Measurements from ENCODE around the gene EXOC2.

EXOC2 gene

DNA sequence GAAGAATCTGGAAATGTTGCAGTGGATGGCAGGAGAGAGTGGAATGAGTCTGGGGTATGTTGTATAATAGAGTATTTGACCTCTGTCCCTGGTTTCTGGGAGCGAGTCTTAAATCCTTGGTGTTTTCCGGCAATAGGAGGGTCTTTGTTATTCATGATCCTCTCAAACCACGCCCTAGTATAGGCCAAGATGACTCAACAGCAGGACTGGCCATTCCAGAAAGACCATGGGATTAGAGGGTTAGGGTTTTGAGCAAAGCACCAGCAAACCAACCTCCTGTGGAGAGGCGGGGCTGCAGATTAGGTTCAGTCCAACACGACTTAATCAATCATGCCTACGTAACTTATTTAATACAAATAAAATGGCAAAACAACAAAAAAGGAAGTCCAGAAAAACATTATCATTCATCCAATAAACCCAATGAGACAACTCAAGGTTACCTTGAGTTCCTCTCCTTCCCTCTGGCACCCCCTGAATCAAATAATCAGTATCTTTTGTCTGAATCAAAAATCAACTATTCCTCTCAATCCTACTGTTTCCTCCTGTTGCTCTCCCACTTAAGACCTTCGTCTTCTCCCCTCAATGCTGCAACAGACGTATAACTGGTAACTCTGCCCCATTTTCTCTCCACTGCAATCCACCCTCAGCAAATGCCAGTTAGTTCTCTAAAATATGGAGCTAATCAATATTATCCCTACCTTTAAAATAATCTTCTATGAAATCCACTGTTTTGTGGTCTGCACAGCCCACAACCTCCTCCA lies 51.5 kb downstream of the EXOC2 start:
- Mint-ChIP-seq H3K4me1 (ENCODE audit: low read depth) (peaks cover 8% of the 10 kb centered on the region), H3K27ac (no peak overlapping the region), H3K36me3 (ENCODE audit: low read depth) (peaks cover 13% of the 10 kb centered on the region), H3K27me3 (no peaks in the 10 kb centered on the region), H3K9me3 (no peaks in the 10 kb centered on the region), H3K4me3 (no peak overlapping the region)

DNA sequence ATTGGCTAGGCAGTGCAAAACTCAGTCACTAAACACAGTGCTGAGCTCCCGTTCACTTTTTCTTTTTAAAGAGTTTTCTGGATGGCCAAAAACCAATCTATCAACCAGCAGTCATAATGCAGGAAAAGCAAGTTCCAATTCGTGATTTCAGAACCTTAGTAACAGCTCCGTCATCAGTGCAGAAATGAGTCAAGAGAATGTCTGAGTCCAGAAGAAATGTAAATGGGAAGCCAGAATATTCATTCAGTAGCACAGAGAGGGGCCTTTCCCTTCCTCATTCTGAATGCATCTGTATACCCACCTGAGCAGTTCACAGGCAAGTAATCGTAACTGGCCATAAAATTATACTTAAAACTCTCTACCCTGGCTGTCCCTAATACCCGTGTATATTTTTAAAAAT lies 56.5 kb downstream of the EXOC2 start:
- no peaks in the 10 kb centered on the region for H3K27me3 Mint-ChIP-seq
- H3K4me1 Mint-ChIP-seq (ENCODE audit: low read depth): peaks cover 10% of the 10 kb centered on the region
- no peaks in the 10 kb centered on the region for H3K9me3 Mint-ChIP-seq
- H3K4me3 Mint-ChIP-seq: no peak overlapping the region
- H3K36me3 Mint-ChIP-seq (ENCODE audit: low read depth): peaks cover 42% of the 10 kb centered on the region
- no peak overlapping the region for H3K27ac Mint-ChIP-seq

DNA sequence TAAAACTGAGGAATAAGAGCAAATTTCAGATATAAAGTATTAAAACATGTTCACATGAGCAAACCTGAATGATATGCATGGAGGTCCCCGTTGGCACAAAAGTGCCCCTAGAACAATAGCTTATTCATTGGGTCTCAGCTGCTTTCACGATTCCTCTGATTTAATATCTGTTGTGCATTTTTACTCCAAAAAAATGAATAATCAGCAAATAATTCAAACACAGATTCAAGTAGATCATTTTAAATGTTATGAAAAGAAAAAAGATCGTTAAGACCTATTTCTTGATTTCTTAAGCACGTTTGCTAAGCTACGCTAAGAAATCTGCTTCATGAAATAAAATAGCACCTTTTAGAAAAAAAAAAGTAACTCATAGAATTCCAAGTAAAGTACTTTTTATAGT lies 57.7 kb downstream of the EXOC2 start:
- Mint-ChIP-seq H3K27ac (no peak overlapping the region), H3K36me3 (ENCODE audit: low read depth) (peaks cover 42% of the 10 kb centered on the region), H3K27me3 (no peaks in the 10 kb centered on the region), H3K4me3 (no peak overlapping the region), H3K9me3 (no peaks in the 10 kb centered on the region), H3K4me1 (ENCODE audit: low read depth) (peaks cover 10% of the 10 kb centered on the region)

DNA sequence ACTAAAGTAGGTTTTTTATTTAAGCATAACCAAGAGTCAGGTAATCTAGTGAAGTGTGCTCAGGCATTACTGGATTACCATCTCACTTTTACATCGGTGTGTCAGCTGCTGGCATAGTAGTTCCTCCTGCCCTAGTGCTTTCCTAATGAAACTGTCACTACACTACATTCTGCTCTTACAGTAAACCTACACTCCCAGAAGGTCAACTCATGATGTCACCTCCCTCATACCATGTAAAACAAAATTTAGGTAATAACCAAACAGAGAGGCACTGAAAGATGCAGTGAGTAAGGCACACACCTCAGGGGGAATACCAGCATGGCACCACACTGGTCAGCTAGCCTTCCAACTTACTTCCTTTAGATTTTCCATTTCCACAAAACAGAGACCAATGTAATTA lies 59.3 kb downstream of the EXOC2 start:
- H3K4me3 Mint-ChIP-seq: no peak overlapping the region
- no peaks in the 10 kb centered on the region for H3K27me3 Mint-ChIP-seq
- H3K4me1 Mint-ChIP-seq (ENCODE audit: low read depth): peaks cover 22% of the 10 kb centered on the region
- no peaks in the 10 kb centered on the region for H3K9me3 Mint-ChIP-seq
- no peak overlapping the region for H3K27ac Mint-ChIP-seq
- H3K36me3 Mint-ChIP-seq (ENCODE audit: low read depth): peaks cover 47% of the 10 kb centered on the region

DNA sequence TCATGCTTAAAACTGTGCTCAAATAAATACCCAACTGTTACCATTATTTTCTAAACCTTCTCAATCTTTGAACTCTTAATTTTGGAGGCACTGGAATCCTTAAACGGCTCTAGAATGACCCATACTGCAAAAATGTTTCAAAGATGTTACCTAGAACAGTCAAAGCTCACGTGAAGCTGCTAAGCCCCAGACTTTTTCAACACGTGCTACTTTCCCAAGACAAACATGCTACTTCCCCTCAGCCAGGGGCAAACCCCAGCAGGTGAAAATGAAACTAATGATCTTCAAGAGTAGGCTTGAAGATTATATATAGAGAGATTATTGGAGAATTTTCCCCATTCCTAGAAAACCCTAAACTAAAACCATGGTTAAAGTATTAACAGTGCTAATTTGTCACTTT lies 64.2 kb downstream of the EXOC2 start:
- peak overlapping the region; percentile 48 for H3K27ac Mint-ChIP-seq
- H3K4me3 Mint-ChIP-seq: no peak overlapping the region
- peaks cover 39% of the 10 kb centered on the region for H3K36me3 Mint-ChIP-seq (ENCODE audit: low read depth)

DNA sequence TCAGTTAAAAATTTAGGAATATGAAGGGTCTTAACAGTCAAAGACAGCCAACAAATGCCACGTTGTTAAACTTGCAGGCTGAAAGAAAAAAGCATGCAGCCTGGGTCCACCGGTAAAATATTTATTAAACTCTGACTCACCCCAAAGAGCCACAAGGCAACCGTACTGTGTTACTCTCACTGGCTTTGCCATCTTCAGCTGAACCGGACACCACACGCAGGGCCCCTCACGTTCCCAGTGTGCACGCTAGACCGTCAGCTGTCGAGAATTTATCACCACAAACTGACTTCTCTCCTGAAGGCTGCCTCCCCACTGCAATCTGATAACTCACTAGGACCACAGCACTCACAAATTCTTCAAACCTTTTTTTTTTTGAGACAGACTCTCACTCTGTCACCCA lies 66.7 kb downstream of the EXOC2 start:
- Mint-ChIP-seq H3K9me3 (no peaks in the 10 kb centered on the region), H3K27ac (no peak overlapping the region), H3K36me3 (ENCODE audit: low read depth) (peaks cover 26% of the 10 kb centered on the region), H3K27me3 (no peaks in the 10 kb centered on the region), H3K4me3 (no peak overlapping the region), H3K4me1 (ENCODE audit: low read depth) (peaks cover 17% of the 10 kb centered on the region)

More for the DNA sequence above, 64.2 kb downstream of the EXOC2 start:
- Mint-ChIP-seq H3K27me3 (no peaks in the 10 kb centered on the region), H3K9me3 (no peaks in the 10 kb centered on the region), H3K4me1 (ENCODE audit: low read depth) (peaks cover 21% of the 10 kb centered on the region)

DNA sequence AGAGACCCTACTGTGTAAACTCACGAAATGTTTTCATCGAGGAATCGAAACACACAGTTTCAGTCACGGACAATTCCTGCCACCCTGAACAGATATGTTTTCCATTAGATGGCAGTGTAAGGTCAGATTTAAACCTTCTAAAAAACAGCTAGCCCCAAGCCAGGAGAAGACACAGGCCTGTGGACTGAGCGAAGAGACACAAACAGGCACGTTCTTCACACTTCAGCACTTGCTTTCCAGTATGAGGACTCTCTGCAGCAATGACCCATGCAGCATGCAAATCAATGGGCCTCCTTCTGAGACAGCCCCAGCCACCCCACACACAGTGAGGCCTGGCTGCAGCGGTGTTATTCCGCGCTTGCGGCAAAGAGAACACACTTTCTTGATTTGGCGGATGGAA lies 68.0 kb downstream of the EXOC2 start:
- H3K9me3 Mint-ChIP-seq: no peaks in the 10 kb centered on the region
- peaks cover 17% of the 10 kb centered on the region for H3K4me1 Mint-ChIP-seq (ENCODE audit: low read depth)
- H3K36me3 Mint-ChIP-seq (ENCODE audit: low read depth): peaks cover 31% of the 10 kb centered on the region
- H3K27me3 Mint-ChIP-seq: no peaks in the 10 kb centered on the region
- no peak overlapping the region for H3K4me3 Mint-ChIP-seq
- H3K27ac Mint-ChIP-seq: no peak overlapping the region

DNA sequence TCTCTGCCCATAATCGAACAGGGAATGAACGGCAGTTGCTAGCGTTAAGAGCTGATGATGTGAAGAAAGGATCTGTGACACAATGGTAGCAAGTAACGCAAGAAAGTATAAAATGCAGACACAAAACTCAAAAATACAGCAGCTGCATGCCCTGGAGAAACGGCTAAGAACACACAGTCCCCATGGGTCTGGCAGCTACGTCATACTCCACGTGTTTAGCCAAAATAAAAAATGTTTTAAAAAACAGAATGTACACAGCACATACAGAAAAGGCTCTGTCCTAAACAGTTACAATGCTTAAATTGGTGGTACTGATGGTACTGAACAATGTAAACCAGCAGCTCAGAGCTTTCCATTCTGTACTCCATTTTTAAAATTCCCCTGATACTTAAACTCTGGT lies 70.5 kb downstream of the EXOC2 start:
- no peaks in the 10 kb centered on the region for H3K27me3 Mint-ChIP-seq
- no peak overlapping the region for H3K27ac Mint-ChIP-seq
- H3K36me3 Mint-ChIP-seq (ENCODE audit: low read depth): peaks cover 30% of the 10 kb centered on the region
- H3K4me1 Mint-ChIP-seq (ENCODE audit: low read depth): no peaks in the 10 kb centered on the region
- H3K4me3 Mint-ChIP-seq: no peak overlapping the region
- H3K9me3 Mint-ChIP-seq: no peaks in the 10 kb centered on the region

DNA sequence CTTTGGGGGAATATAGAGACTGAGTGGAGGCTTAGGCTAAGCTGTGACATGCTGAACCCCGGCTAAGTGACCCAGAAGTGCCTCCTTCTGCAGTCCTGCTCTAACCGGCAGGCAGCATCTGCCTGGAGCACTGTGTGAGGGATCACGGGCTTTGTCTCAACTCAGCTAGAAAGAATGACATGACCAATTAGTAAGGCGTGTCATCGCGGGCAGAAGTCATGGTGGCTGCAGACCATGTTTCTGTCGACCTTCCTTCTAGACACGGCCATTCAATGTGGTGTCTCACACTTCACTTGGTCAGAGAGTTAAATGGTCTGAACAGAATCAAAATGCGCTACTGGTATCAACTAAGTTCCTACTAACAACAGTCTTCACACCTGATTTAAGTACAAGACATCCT lies 71.0 kb downstream of the EXOC2 start:
- Mint-ChIP-seq H3K9me3 (no peaks in the 10 kb centered on the region), H3K4me1 (ENCODE audit: low read depth) (no peaks in the 10 kb centered on the region), H3K36me3 (ENCODE audit: low read depth) (peaks cover 36% of the 10 kb centered on the region), H3K4me3 (no peak overlapping the region), H3K27me3 (no peaks in the 10 kb centered on the region), H3K27ac (no peak overlapping the region)

DNA sequence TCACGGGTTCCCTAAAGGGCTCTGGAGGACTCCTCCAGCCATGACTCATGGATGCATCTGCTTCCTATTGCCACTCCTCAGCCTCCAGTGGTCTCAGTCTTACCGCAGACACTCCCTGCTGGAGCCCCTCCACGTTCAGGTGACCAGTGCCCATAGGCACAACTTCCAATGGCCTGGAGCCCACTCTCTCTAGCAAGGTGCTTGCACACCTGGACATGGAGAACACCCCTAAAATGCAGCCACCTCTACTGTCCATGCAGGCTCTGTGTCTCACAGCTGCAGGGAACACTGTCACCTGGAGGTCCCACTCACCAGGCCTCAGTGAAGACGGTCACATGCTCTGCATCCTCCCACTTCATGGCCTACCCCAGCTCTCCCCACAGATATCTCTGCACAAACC lies 72.0 kb downstream of the EXOC2 start:
- no peak overlapping the region for H3K27ac Mint-ChIP-seq
- H3K4me1 Mint-ChIP-seq (ENCODE audit: low read depth): no peaks in the 10 kb centered on the region
- peaks cover 34% of the 10 kb centered on the region for H3K36me3 Mint-ChIP-seq (ENCODE audit: low read depth)
- no peaks in the 10 kb centered on the region for H3K27me3 Mint-ChIP-seq
- no peaks in the 10 kb centered on the region for H3K9me3 Mint-ChIP-seq
- no peak overlapping the region for H3K4me3 Mint-ChIP-seq

DNA sequence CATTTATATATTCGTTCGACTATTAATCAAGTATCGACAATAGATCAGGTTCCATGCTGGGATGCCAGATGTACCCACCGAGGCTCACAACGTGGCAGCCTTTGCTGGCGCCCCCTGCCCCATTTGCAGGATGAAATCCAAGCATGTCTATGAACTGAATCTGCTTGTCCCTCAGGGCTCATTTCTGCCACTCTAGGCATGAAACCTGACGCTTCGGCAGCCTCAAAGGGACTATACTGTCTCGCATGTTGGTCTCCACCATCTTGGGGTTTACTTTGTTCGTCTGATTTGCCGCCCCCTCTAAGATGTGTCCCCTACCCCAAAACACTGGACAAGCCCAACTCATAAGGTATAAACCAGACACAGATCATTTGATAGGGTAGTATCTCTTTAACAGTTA lies 72.8 kb downstream of the EXOC2 start:
- no peaks in the 10 kb centered on the region for H3K27me3 Mint-ChIP-seq
- no peaks in the 10 kb centered on the region for H3K4me1 Mint-ChIP-seq (ENCODE audit: low read depth)
- no peaks in the 10 kb centered on the region for H3K9me3 Mint-ChIP-seq
- H3K36me3 Mint-ChIP-seq (ENCODE audit: low read depth): peaks cover 32% of the 10 kb centered on the region
- H3K4me3 Mint-ChIP-seq: no peak overlapping the region
- no peak overlapping the region for H3K27ac Mint-ChIP-seq

DNA sequence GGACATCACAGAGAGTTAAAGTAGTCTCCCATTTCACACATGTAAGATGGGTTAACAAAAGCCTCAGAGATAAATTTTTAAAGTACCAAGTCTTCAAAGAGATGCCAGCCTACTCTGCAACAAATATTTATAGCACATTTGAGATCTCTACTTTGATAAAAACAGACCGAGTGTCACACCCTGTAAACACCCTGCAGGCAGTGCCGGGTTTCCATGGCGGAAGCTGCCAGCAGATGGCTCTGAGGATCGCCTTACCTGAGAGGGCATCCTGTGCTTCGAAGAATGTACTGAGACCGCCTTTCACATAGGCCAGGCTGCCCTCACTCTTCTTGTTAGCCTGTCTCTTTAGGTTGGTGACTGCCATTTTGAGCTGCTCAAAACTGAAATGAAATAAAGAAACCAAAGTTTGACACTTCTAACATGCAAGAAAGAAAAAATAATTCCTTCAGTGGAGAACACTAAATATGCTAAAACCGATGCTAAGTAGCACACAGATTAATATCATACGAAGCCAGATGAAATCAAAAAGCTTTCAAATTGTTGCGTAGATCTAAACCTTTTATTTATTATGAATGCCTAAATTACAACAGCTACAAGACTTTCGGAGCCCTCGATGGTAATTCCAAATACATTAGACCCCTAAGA lies 75.4 kb downstream of the EXOC2 start:
- no peak overlapping the region for H3K27ac Mint-ChIP-seq
- no peaks in the 10 kb centered on the region for H3K27me3 Mint-ChIP-seq
- no peak overlapping the region for H3K4me3 Mint-ChIP-seq
- H3K36me3 Mint-ChIP-seq (ENCODE audit: low read depth): peaks cover 38% of the 10 kb centered on the region
- H3K4me1 Mint-ChIP-seq (ENCODE audit: low read depth): no peaks in the 10 kb centered on the region
- no peaks in the 10 kb centered on the region for H3K9me3 Mint-ChIP-seq

DNA sequence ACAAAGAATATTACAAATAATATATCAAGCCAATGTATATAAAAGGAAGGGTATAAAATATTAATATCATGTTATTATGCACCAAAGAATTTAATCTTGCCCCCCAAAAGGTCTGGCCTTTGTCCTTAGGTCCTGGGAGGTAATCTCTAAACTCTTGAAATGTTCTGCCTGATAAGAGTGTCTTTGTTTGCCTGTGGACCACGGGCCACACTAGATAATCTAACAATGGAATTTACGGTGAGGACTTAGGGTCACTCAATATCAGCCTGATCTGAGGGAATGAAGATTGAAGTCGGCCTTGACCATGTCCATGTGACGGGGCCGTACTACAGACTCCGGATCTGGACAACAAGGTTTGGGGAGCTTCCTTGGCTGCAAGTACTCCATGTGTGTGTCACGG lies 79.0 kb downstream of the EXOC2 start:
- no peaks in the 10 kb centered on the region for H3K9me3 Mint-ChIP-seq
- no peak overlapping the region for H3K4me3 Mint-ChIP-seq
- no peak overlapping the region for H3K27ac Mint-ChIP-seq
- H3K4me1 Mint-ChIP-seq (ENCODE audit: low read depth): peaks cover 4% of the 10 kb centered on the region
- H3K36me3 Mint-ChIP-seq (ENCODE audit: low read depth): peaks cover 36% of the 10 kb centered on the region
- no peaks in the 10 kb centered on the region for H3K27me3 Mint-ChIP-seq

DNA sequence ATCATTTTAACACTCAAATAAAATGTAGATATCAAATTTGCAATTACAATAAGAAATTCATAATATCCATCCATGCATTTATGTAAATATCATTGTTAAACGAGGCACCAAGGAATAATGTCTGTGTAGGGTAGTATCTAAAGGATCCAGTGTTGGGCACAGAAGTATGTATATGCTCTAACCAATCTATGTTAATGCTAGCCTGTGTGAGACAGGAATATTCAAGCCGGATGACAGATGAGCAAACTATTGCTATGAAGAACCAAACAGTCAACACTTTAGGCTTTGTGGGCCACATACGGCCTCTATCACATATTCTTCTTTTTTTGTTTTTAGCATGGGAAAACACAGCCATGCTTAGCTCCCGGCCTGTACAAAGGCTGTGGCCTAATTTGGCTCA lies 81.0 kb downstream of the EXOC2 start:
- no peak overlapping the region for H3K27ac Mint-ChIP-seq
- H3K36me3 Mint-ChIP-seq (ENCODE audit: low read depth): peaks cover 33% of the 10 kb centered on the region
- H3K27me3 Mint-ChIP-seq: no peaks in the 10 kb centered on the region
- no peak overlapping the region for H3K4me3 Mint-ChIP-seq
- H3K9me3 Mint-ChIP-seq: no peaks in the 10 kb centered on the region
- H3K4me1 Mint-ChIP-seq (ENCODE audit: low read depth): peaks cover 4% of the 10 kb centered on the region

DNA sequence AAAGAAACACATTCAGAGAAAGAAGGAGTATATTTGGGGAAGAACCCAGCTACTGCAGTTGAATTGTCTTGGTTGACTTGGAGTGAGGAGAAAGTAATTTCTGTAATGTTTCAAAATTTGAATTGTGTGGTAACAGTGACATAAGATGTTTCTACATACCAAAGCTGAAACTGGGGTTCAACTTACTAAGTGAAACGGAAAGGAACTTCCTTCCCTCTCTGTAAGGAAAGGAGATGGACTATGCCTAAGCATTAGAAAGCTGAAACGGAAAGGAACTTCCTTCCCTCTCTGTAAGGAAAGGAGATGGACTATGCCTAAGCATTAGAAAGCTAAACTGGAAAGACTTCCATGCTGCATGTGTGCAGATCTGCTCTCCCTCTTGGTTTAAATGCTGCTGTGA lies 82.1 kb downstream of the EXOC2 start:
- peaks cover 4% of the 10 kb centered on the region for H3K4me1 Mint-ChIP-seq (ENCODE audit: low read depth)
- H3K36me3 Mint-ChIP-seq (ENCODE audit: low read depth): peaks cover 40% of the 10 kb centered on the region
- no peaks in the 10 kb centered on the region for H3K27me3 Mint-ChIP-seq
- peak overlapping the region; percentile 53 for H3K27ac Mint-ChIP-seq
- H3K4me3 Mint-ChIP-seq: no peak overlapping the region
- no peaks in the 10 kb centered on the region for H3K9me3 Mint-ChIP-seq

DNA sequence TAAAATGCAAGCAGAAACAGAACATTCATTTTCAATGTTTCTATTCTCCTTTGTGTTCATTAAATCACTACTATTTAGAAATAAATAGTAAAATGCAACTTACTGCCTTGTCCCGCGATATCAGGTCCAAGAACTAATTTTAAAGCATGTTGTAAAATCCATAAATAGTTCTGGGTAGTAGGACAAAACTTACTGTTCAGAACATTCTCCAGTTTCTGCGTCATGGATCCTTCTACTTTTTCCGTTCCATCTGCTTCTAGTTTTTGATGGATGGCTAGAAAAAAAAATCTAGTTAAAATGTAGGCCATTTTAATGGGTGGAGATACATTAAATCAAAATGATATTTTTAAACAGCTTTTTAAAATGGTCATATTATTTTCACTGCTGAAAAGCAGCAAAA lies 83.0 kb downstream of the EXOC2 start:
- peaks cover 4% of the 10 kb centered on the region for H3K4me1 Mint-ChIP-seq (ENCODE audit: low read depth)
- H3K27me3 Mint-ChIP-seq: no peaks in the 10 kb centered on the region
- no peak overlapping the region for H3K27ac Mint-ChIP-seq
- H3K36me3 Mint-ChIP-seq (ENCODE audit: low read depth): peaks cover 39% of the 10 kb centered on the region
- H3K4me3 Mint-ChIP-seq: no peak overlapping the region
- no peaks in the 10 kb centered on the region for H3K9me3 Mint-ChIP-seq

Data from stimulated activated naive CD8-positive, alpha-beta T cell treated with anti-CD3 and anti-CD28 coated beads, Interleukin-15, Interleukin-2, amounts not matched to agents 100 ng/mL and 50 ng/mL, for 24 hours (primary cell).